Stimulated activated CD8-positive, alpha-beta memory T cell treated with anti-CD3 and anti-CD28 coated beads, Interleukin-12 subunit alpha, Interleukin-12 subunit beta, amount 100 ng/mL, for 24 hours (primary cell): Measurements from ENCODE around the gene PRR30.

Experiments used
- DNase-seq: peaks from one replicate; pipeline ENCODE4 v3.0.0-alpha.2; 2020; ENCODE audit errors: extremely low read depth

The PRR30 gene

GRCh38 chr2:27097341-27097740 lies 41.9 kb downstream of the PRR30 start:
- DNase-seq = no peak

- DNase-seq = no peak
Observed at GRCh38 chr2:27096748-27097297, 42.4 kb downstream of the PRR30 start.

- DNase-seq = no peak
Observed at GRCh38 chr2:27095745-27096651, 43.2 kb downstream of the PRR30 start.

- no peak for DNase-seq
Observed at GRCh38 chr2:27095427-27095744, 43.8 kb downstream of the PRR30 start.

GRCh38 chr2:27094353-27094984 lies 44.7 kb downstream of the PRR30 start:
- no peak for DNase-seq

GRCh38 chr2:27093430-27094352 lies 45.5 kb downstream of the PRR30 start:
- DNase-seq = no peak

GRCh38 chr2:27092696-27093429 lies 46.3 kb downstream of the PRR30 start:
- DNase-seq = no peak

- DNase-seq = no peak
Observed at GRCh38 chr2:27091746-27092695, 47.2 kb downstream of the PRR30 start.

GRCh38 chr2:27089111-27089954 lies 49.9 kb downstream of the PRR30 start:
- DNase-seq = no peak

- no peak for DNase-seq
Observed at GRCh38 chr2:27088634-27089033, 50.6 kb downstream of the PRR30 start.

- no peak for DNase-seq
Observed at GRCh38 chr2:27087823-27088410, 51.3 kb downstream of the PRR30 start.
